ENCODE data around the gene MAN2A2.
"Not testable (repeated sequence)": the region's sequence is repeated elsewhere in the genome, so short reads cannot be mapped to it uniquely, and the experiment has no call there.

MAN2A2 gene

DNA sequence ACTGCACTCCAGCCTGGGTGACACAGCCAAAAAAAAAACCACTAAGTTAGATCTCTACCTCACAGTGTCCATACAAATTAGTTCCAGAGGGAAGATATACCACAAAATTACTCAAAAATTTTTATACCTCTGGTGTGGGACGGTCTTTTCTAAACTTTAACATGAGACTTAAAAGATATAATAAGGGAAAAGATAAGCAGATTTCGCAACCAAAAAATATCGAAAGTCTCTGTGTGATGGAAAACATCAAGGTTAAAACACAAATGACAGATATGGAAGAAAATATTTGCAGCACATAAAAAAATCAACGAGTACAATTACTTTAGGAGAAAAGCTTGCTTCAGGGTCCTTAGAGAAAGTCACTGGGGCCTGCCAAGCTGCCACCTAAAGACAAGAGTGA, 18.8 kb downstream of the MAN2A2 start:
- no peak overlapping the region for H3K27ac ChIP-seq
- in situ Hi-C loops (cut with HindIII; ENCODE audit: low pct_ligation_motif_present, low sequenced_read_pairs): no loop called here
- H3K27me3 ChIP-seq (replicated peaks): no peaks in the 10 kb centered on the region
- no peak overlapping the region for H3K4me3 ChIP-seq (ENCODE audit: low read depth, low read length)
- TF ChIP-seq, protein P1, sequence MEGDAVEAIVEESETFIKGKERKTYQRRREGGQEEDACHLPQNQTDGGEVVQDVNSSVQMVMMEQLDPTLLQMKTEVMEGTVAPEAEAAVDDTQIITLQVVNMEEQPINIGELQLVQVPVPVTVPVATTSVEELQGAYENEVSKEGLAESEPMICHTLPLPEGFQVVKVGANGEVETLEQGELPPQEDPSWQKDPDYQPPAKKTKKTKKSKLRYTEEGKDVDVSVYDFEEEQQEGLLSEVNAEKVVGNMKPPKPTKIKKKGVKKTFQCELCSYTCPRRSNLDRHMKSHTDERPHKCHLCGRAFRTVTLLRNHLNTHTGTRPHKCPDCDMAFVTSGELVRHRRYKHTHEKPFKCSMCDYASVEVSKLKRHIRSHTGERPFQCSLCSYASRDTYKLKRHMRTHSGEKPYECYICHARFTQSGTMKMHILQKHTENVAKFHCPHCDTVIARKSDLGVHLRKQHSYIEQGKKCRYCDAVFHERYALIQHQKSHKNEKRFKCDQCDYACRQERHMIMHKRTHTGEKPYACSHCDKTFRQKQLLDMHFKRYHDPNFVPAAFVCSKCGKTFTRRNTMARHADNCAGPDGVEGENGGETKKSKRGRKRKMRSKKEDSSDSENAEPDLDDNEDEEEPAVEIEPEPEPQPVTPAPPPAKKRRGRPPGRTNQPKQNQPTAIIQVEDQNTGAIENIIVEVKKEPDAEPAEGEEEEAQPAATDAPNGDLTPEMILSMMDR (IDR thresholded peaks at IDR 0.05; ENCODE audit: low read depth, low read length, missing control alignments): no peak
- H3K36me3 ChIP-seq (replicated peaks): peaks cover 23% of the 10 kb centered on the region
- DNase-seq: no peak

DNA sequence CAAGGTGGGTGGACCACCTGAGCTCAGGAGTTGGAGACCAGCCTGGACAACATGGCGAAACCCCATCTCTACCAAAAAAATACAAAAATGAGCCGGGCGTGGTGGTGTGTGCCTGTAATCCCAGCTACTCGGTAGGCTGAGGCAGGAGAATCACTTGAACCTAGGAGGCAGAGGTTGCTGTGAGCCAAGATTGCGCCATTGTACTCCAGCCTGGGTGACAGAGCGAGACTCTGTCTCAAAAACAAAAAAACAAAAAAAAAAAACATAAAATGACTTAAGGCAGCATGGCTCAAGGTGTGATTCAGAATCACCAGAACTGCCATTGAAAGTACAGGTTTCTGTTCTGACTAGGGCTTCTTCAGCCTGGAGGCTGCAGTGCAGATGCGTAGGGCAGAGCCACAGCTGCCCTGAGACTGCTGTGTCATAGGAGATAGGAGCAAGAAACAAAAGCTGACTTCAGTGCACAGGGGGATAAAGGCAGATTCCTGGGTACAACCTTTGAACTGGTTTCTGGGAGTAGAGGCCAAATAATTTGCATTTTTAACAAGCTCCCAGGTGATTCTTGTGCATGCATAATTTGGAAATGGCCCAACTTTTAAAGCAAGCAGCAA, 19.7 kb downstream of the MAN2A2 start:
- in situ Hi-C loops (cut with HindIII; ENCODE audit: low pct_ligation_motif_present, low sequenced_read_pairs); DNase-seq; H3K4me3 ChIP-seq (ENCODE audit: low read depth, low read length); H3K27ac ChIP-seq; H3K27me3 ChIP-seq (replicated peaks): not testable (repeated sequence)
- H3K36me3 ChIP-seq (replicated peaks): peaks cover 21% of the 10 kb centered on the region

DNA sequence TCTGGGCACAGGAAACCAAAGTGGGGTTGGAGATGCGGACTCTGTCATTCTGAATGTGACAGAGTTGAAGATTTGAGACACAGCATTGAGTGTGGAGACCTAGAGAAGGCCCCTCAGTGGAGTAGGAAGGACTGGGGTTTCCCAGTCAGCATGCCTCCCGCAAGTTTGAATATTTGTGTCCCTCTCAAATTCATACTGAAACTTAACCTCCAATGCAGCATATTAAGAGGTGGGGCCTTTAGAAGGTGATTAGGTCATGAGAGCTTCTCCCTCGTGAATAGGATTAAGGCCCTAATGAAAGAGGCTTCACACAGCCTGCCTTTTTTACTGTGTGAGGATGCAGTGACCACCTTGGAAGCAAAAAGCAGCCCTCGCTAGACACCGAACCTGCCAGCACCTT, 21.3 kb downstream of the MAN2A2 start:
- TF ChIP-seq, protein P1 (IDR thresholded peaks at IDR 0.05; ENCODE audit: low read depth, low read length, missing control alignments): no peak
- no peaks in the 10 kb centered on the region for H3K27me3 ChIP-seq (replicated peaks)
- no peak overlapping the region for H3K27ac ChIP-seq
- peaks cover 7% of the 10 kb centered on the region for H3K36me3 ChIP-seq (replicated peaks)
- no peak for DNase-seq
- in situ Hi-C loops (cut with HindIII; ENCODE audit: low pct_ligation_motif_present, low sequenced_read_pairs): no loop called here
- H3K4me3 ChIP-seq (ENCODE audit: low read depth, low read length): no peak overlapping the region

DNA sequence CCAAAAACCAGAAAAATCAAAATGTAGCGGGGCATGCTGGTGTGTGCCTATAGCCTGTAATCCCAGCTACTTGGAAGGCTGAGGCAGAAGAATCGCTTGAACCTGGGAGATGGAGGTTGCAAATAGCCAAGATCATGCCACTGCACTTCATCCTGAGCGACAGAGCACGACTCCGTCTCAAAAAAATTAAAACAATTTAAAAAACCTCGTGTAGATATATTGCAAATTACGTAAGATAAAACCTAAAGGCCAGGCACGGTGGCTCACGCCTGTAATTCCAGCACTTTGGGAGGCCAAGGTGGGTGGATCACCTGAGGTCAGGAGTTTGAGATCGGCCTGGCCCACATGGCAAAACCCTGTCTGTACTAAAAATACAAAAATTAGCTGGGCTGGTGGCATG, 23.7 kb downstream of the MAN2A2 start:
- H3K27ac ChIP-seq; H3K36me3 ChIP-seq (replicated peaks); DNase-seq; in situ Hi-C loops (cut with HindIII; ENCODE audit: low pct_ligation_motif_present, low sequenced_read_pairs); H3K4me3 ChIP-seq (ENCODE audit: low read depth, low read length); H3K27me3 ChIP-seq (replicated peaks): not testable (repeated sequence)

DNA sequence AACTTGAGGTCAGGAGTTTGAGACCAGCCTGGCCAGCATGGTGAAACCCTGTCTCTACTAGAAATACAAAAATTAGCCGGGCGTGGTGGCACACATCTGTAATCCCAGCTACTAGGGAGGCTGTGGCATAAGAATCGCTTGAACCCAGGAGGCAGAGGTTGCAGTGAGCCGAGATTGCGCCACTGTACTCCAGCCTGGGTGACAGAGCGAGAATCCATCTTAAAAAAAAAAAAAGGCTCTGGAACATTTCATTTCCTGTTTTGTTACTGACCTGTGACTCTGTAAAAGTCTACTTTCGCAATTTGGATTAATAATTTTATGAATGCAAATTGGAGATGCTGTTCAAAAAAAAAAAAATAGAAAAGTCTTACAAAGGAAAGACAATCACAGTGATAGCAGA, 25.0 kb downstream of the MAN2A2 start:
- H3K27ac ChIP-seq; in situ Hi-C loops (cut with HindIII; ENCODE audit: low pct_ligation_motif_present, low sequenced_read_pairs); DNase-seq; H3K27me3 ChIP-seq (replicated peaks); H3K36me3 ChIP-seq (replicated peaks); H3K4me3 ChIP-seq (ENCODE audit: low read depth, low read length): not testable (repeated sequence)

DNA sequence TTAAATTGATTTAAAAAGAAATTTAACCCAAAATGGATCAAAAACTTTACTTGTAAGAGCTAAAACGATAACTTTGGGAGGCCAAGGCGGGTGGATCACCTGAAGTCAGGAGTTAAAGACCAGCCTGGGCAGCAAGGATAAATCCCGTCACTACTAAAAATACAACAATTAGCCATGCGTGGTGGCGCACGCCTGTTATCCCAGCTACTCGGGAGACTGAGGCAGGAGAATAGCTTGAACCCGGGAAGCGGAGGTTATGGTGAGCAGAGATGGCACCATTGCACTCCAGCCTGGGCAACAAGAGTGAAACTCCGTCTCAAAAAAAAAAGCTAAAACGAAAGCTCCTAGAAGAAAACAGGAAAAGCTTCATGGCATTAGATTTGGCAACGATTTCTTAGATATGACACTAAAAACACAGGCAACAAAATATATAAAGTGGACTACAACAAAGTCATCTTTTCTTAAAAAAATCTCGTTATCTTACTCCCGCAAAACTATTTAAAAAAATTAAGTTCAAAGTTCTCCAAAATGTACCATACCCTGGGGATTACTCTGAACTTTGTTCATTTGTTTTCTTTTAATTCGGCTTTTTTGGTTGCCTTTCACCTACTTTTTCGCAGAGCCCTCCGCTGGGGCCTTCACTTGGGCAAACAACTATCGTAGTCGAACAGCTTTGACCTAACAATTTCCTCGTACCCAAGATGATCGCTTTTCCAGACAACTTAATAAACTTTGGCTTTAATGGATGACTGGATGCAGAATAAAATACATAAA, 26.3 kb downstream of the MAN2A2 start:
- Histone ChIP-seq H3K4me3 (ENCODE audit: low read depth, low read length) (peak overlapping the region; percentile 72), H3K27me3 (replicated peaks) (no peaks in the 10 kb centered on the region), H3K27ac (peak overlapping the region; percentile 71), H3K36me3 (replicated peaks) (no peaks in the 10 kb centered on the region)
- TF ChIP-seq, protein P1 (IDR thresholded peaks at IDR 0.05; ENCODE audit: low read depth, low read length, missing control alignments): no peak
- no peak for DNase-seq
- in situ Hi-C loops (cut with HindIII; ENCODE audit: low pct_ligation_motif_present, low sequenced_read_pairs): no loop called here

DNA sequence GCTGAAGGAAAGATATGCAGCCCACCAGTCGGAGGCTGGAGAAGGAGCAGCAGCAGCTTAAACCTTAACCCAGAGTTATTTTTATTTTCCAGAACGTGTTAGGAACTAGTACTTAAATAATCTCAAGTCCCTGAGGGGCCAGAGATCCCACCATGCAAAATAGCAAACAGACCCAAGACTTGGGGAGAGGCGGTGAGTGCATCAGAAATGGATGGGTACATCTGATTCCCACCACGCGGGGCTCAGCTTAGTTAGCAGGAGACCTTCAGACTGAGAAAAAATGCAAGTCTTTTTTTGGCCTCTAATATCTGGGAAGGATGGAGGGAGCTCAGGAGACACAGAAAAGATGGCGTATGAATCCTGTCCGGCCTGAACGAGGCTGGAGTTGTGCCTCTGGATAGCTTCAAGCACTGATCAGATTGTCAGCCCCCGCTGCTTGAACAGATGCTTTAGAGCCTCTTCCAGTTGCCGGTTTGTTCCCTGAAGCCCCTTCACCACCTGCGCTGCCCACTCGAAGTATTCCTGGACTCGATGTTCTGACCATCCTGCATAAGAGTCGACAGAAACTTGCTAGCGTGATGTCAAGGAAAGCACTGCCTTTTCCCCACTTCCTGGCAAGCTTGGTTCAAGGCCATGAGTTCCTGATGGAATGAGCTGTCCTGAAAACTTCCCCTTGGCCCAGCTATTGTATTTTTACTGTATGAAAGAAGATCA, 27.9 kb downstream of the MAN2A2 start:
- H3K27me3 ChIP-seq (replicated peaks): no peaks in the 10 kb centered on the region
- peak overlapping the region; percentile 72 for H3K4me3 ChIP-seq (ENCODE audit: low read depth, low read length)
- H3K27ac ChIP-seq: no peak overlapping the region
- no peaks in the 10 kb centered on the region for H3K36me3 ChIP-seq (replicated peaks)
- TF ChIP-seq, protein P1 (IDR thresholded peaks at IDR 0.05; ENCODE audit: low read depth, low read length, missing control alignments): peak; percentile 1
- in situ Hi-C loops (cut with HindIII; ENCODE audit: low pct_ligation_motif_present, low sequenced_read_pairs): no loop called here
- no peak for DNase-seq
